ENCODE data around the gene DNASE1L1.

GRCh38 chrX:154354516-154354915 is 54.5 kb downstream of the DNASE1L1 start:
- TF ChIP-seq POLR2A (IDR thresholded peaks at IDR 0.05) = no peak
- no peak for TF ChIP-seq CTCF (IDR thresholded peaks at IDR 0.05)

All from thyroid gland (tissue), 4 donors.